CD4-positive, alpha-beta T cell treated with Interleukin-10 for 1 hour (primary cell): ENCODE measurements around the gene C17orf100.

Source experiments
- DNase-seq: peaks from one replicate; pipeline ENCODE4 v3.0.0-alpha.2; 2020

The C17orf100 gene

DNA sequence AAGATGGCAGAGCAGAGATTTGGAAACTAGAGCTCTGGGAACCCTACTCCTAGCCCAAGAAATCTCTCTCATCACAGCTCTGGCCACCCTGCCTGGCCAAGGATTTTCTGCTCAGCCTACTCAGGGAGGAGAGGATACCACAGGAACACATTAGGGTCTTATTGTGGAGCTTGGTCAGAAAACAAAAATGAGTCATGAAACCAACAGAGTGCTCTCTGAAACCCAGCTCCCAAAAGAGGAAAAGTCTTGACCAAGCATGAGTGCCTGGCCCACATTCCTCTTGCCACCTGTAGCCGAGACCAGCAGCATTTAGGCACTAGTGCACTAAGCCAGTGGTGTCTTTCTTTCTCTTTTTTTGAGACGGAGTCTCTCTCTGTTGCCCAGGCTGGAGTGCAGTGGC is 43.5 kb downstream of the C17orf100 start:
- DNase-seq: no peak

DNA sequence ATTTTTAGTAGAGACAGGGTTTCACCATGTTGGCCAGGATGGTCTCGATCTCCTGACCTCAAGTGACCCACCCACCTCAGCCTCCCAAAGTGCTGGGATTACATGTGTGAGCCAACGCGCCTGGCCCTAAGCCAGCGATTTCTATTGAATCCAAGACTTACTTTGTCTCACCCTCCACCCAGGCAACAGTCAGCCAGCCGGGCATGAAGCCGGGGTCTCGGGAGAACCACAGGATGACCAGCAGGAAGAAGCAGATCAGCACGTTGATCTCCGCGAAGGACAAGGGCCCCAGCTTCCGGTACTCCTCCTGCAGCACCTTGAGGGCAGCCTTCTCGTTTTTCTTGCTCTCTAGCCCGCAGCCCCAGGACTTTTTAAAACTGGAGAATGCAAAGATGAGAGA is 44.0 kb downstream of the C17orf100 start:
- no peak for DNase-seq

DNA sequence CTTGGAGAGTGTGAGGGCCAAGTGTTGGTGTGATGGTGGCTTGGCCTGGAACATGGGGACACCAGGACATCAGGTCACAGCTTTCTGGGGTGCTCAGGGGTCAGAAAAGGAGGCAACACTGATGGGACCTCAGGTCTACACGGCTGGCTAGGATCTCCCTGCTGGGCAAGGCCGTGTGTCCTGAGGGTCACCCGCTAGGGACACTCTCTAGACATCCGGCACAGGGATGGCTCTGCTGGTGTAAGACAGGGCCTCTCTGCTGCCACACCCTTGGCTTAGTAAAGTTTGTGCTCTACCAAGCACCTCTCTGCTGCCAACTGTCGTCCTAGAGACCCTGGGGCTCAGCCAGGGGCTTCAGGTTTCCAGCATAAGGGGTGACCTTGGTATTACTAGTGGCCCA is 45.3 kb downstream of the C17orf100 start:
- DNase-seq: no peak

DNA sequence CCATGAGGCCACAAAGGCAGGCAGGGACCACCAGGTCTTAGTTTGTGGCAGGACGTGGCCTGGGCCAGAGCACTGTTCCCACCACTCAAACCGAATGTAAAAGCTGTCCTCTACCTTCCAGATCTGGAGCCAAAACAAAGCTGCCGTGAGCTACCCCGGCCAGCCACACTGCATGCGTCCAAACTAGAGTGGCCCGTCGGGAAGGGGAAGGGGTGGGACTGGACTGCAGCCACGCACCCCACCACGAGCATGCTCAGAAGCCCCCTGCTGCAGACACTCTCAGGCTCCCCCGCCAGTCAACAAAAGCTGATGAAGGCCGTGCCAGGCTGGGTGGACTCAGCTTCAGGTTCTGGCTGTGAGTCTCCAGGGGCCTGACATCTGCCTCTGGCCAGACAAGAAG is 46.4 kb downstream of the C17orf100 start:
- no peak for DNase-seq

DNA sequence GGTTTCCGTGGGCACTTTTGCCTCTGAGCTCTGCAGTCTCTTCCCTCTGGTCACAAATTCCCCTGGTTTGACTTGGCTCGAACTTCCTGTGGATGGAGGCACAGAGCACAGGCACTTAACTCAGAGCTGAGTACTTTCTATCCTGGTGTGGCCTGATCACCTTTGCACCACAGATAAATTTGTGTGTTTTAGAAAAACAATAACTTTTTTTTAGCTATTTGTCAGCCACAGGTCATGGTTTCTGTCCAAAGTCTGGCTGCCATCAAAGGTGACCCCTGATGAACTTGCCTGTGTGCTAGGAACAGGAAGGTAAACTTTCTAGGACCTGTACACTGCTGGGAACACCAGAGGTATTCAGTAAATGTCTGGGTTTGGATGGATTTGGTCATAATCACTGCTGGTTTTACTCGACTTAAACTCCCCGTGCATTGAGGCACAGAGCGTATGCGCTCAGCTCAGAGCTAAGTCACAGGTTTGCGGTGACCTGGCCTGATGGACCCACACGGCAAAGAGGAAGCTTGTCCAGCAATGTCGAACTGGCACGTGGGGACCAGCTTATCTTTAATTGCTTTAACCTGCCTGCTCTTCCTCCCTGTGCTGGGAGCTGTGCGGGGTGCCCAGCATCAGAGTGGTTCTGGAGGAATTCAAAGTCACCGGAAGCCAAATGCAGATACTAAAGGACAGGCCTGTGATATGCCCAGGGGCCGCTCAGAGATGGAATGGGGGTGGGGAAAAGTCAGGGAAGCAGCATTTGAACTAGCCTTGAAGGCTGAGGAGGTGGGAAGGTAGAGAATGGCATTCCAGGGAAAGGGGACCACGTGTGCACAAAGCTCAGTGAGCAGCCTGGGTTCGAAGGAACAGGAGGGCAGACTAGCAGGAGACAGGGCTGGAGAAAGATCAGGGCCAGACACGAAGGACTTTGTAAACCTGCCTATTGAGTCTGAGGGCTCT is 48.7 kb downstream of the C17orf100 start:
- no peak for DNase-seq

DNA sequence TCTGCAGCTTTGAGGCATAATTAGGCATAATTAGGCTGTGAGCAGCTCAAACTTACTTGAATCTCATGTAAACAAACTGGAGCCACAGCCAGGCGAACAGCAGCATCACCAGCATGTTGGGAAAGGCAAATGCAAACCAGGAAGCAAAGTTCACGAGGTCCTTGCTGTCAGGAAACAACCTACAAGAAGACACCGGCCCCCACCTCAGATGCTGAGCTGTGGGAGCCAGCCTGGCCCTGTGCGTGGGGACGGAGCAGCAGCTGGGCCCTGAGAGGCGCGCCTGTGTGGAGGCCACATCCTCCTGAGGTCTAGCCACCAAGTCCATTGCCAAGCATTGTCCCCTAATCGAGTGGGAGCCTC is 49.4 kb downstream of the C17orf100 start:
- no peak for DNase-seq

DNA sequence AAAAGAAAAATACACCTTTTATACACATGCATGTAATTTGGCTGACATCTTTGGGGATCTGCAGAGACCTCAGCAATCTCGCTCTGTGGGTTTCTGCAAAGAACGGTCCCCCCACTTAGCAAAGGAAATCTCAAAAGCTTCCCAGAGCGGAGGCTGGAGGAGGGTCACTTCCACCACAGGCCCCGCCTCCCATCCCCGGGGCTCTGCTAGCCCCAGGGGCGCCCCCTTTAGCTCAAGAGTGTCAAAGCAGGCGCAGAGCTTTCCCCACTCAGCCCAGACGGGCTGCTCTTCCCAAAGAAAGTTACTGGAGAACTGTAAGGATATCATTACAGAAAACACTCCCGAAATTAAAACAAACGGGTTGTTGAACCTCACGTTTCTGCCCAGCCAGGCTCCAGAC is 50.2 kb downstream of the C17orf100 start:
- peak; percentile 7 for DNase-seq

DNA sequence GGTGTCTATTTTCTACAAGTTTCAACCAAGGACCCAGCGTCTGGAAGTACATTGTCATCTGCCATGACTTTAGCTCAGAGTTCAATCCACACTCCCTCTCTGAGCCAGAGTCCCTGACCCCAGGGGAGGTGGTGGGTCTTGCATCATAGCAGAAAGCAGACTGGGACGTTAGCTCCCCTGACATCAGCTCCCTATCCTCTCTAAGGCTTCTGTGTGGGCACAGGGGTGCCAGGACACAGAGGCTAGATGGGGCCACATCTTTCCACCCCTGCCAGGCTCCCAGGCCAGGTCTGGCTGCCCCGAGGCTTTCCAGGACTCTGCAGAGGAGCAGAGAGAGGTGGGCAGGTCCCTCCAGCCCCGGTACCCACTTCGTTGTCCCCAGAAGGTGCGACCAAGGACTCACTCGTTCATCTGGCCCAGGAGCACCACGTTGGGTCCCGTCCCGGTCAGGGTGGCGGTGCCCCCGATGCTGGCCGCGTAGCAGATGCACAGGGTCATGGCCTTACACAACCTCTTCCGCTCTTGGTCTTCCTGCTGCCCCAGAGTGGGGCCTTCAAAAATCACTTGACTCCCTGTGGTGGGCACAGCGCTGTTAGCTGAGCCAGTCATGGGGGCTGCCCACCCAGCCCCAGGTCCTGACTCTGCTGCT is 51.1 kb downstream of the C17orf100 start:
- DNase-seq: no peak
